ENCODE data around the gene SLC27A1. TPM values are rescaled to one million over a fixed set of nuclear protein-coding genes. Genes with fewer than 3 reads are reported as not detected.

The SLC27A1 gene
- total RNA-seq, 1 donor from 2014 or later: 9.5 TPM

GRCh38 chr19:17488593-17489391 lies 18.5 kb downstream of the SLC27A1 start:
- Histone ChIP-seq H3K9ac (ENCODE audit: low read length) (no peak overlapping the region), H2AFZ (ENCODE audit: low read depth, low read length) (no peak overlapping the region), H3K27me3 (ENCODE audit: insufficient read depth, low read length) (no peaks in the 10 kb centered on the region), H3K4me3 (ENCODE audit: insufficient read depth, low read depth, low read length) (no peak overlapping the region), H3K79me2 (ENCODE audit: insufficient read depth, low read length) (peaks cover 3% of the 10 kb centered on the region), H4K20me1 (ENCODE audit: insufficient read depth, low read length) (peaks cover 10% of the 10 kb centered on the region), H3K9me3 (ENCODE audit: insufficient read depth, low read depth, low read length) (no peaks in the 10 kb centered on the region), H3K4me1 (ENCODE audit: insufficient read depth, low read length) (no peaks in the 10 kb centered on the region), H3K36me3 (ENCODE audit: insufficient read depth, low read length) (no peaks in the 10 kb centered on the region), H3K4me2 (ENCODE audit: low read length) (no peak overlapping the region), H3K27ac (ENCODE audit: low read depth, low read length) (no peak overlapping the region)
- H3K9me3 Mint-ChIP-seq (ENCODE audit: unreplicated experiment): no peaks in the 10 kb centered on the region
- FAIRE-seq (no peak), DNase-seq (ENCODE audit: low read depth) (no peak)
- TF ChIP-seq EZH2 (IDR thresholded peaks at IDR 0.05; ENCODE audit: insufficient read depth, low read length) (no peak), CTCF (IDR thresholded peaks at IDR 0.05; ENCODE audit: insufficient read depth, low read depth, low read length) (no peak)
- H3K4me1 Mint-ChIP-seq (ENCODE audit: low read depth, unreplicated experiment): no peaks in the 10 kb centered on the region
- H3K4me3 Mint-ChIP-seq (ENCODE audit: unreplicated experiment): no peak overlapping the region
- H3K27me3 Mint-ChIP-seq (ENCODE audit: low read depth, unreplicated experiment): no peaks in the 10 kb centered on the region
- peaks cover 3% of the 10 kb centered on the region for H3K36me3 Mint-ChIP-seq (ENCODE audit: low read depth, unreplicated experiment)
- no peak overlapping the region for H3K27ac Mint-ChIP-seq (ENCODE audit: unreplicated experiment)

GRCh38 chr19:17489392-17490030 lies 19.2 kb downstream of the SLC27A1 start:
- no peaks in the 10 kb centered on the region for H3K4me1 ChIP-seq (ENCODE audit: insufficient read depth, low read length)
- H3K36me3 ChIP-seq (ENCODE audit: insufficient read depth, low read length): no peaks in the 10 kb centered on the region
- H3K27me3 ChIP-seq (ENCODE audit: insufficient read depth, low read length): no peaks in the 10 kb centered on the region
- DNase-seq (ENCODE audit: low read depth): no peak
- TF ChIP-seq CTCF (IDR thresholded peaks at IDR 0.05; ENCODE audit: insufficient read depth, low read depth, low read length) (no peak), EZH2 (IDR thresholded peaks at IDR 0.05; ENCODE audit: insufficient read depth, low read length) (no peak)
- peaks cover 3% of the 10 kb centered on the region for H3K36me3 Mint-ChIP-seq (ENCODE audit: low read depth, unreplicated experiment)
- no peaks in the 10 kb centered on the region for H3K4me1 Mint-ChIP-seq (ENCODE audit: low read depth, unreplicated experiment)
- no peaks in the 10 kb centered on the region for H3K9me3 Mint-ChIP-seq (ENCODE audit: unreplicated experiment)
- no peak overlapping the region for H3K4me3 ChIP-seq (ENCODE audit: insufficient read depth, low read depth, low read length)
- H3K4me3 Mint-ChIP-seq (ENCODE audit: unreplicated experiment): no peak overlapping the region
- H4K20me1 ChIP-seq (ENCODE audit: insufficient read depth, low read length): peaks cover 2% of the 10 kb centered on the region
- no peak for FAIRE-seq
- H3K27me3 Mint-ChIP-seq (ENCODE audit: low read depth, unreplicated experiment): no peaks in the 10 kb centered on the region
- H3K27ac ChIP-seq (ENCODE audit: low read depth, low read length): no peak overlapping the region
- H2AFZ ChIP-seq (ENCODE audit: low read depth, low read length): no peak overlapping the region
- H3K4me2 ChIP-seq (ENCODE audit: low read length): no peak overlapping the region
- no peak overlapping the region for H3K27ac Mint-ChIP-seq (ENCODE audit: unreplicated experiment)
- H3K9me3 ChIP-seq (ENCODE audit: insufficient read depth, low read depth, low read length): no peaks in the 10 kb centered on the region
- H3K9ac ChIP-seq (ENCODE audit: low read length): no peak overlapping the region
- peaks cover 3% of the 10 kb centered on the region for H3K79me2 ChIP-seq (ENCODE audit: insufficient read depth, low read length)

GRCh38 chr19:17490411-17490810 lies 20.1 kb downstream of the SLC27A1 start:
- no peak overlapping the region for H3K9ac ChIP-seq (ENCODE audit: low read length)
- DNase-seq (ENCODE audit: low read depth): no peak
- Mint-ChIP-seq H3K27ac (ENCODE audit: unreplicated experiment) (no peak overlapping the region), H3K4me1 (ENCODE audit: low read depth, unreplicated experiment) (no peaks in the 10 kb centered on the region), H3K9me3 (ENCODE audit: unreplicated experiment) (no peaks in the 10 kb centered on the region), H3K4me3 (ENCODE audit: unreplicated experiment) (no peak overlapping the region), H3K36me3 (ENCODE audit: low read depth, unreplicated experiment) (peaks cover 3% of the 10 kb centered on the region), H3K27me3 (ENCODE audit: low read depth, unreplicated experiment) (no peaks in the 10 kb centered on the region)
- no peak for FAIRE-seq
- H2AFZ ChIP-seq (ENCODE audit: low read depth, low read length): no peak overlapping the region
- no peaks in the 10 kb centered on the region for H3K36me3 ChIP-seq (ENCODE audit: insufficient read depth, low read length)
- H3K4me1 ChIP-seq (ENCODE audit: insufficient read depth, low read length): no peaks in the 10 kb centered on the region
- H3K27me3 ChIP-seq (ENCODE audit: insufficient read depth, low read length): no peaks in the 10 kb centered on the region
- H3K4me2 ChIP-seq (ENCODE audit: low read length): no peak overlapping the region
- peaks cover 3% of the 10 kb centered on the region for H3K79me2 ChIP-seq (ENCODE audit: insufficient read depth, low read length)
- no peak overlapping the region for H3K27ac ChIP-seq (ENCODE audit: low read depth, low read length)
- no peaks in the 10 kb centered on the region for H3K9me3 ChIP-seq (ENCODE audit: insufficient read depth, low read depth, low read length)
- no peaks in the 10 kb centered on the region for H4K20me1 ChIP-seq (ENCODE audit: insufficient read depth, low read length)
- no peak overlapping the region for H3K4me3 ChIP-seq (ENCODE audit: insufficient read depth, low read depth, low read length)
- TF ChIP-seq EZH2 (IDR thresholded peaks at IDR 0.05; ENCODE audit: insufficient read depth, low read length): no peak
- TF ChIP-seq CTCF (IDR thresholded peaks at IDR 0.05; ENCODE audit: insufficient read depth, low read depth, low read length): no peak
